SK-N-SH treated with all-trans-retinoic acid at 6 μM for 48 hours (cell line): ENCODE results near the gene ZNF683.
"Not testable (repeated sequence)": the region's sequence is repeated elsewhere in the genome, so short reads cannot be mapped to it uniquely, and the experiment has no call there.

Experiments used
- ATAC-seq: fragments of 200-7000 bp; cut with Tn5 transposase; 3 replicates; pipeline ENCODE4 v1.9.1; 2020; ENCODE audit warnings: mild to moderate bottlenecking, moderate library complexity
- ARNTL ChIP-seq: fragments of 450-650 bp; formaldehyde crosslinking; IDR thresholded peaks from 2 replicates; pipeline ENCODE4 v1.5.0; 2020; ENCODE audit warnings: low read depth, mild to moderate bottlenecking, moderate library complexity, borderline replicate concordance
- BACH2 ChIP-seq: fragments of 250-450 bp; sonication (Bioruptor Pico); IDR thresholded peaks from 2 replicates; pipeline ENCODE4 v1.9.0; 2021; ENCODE audit warnings: mild to moderate bottlenecking, borderline replicate concordance
- CSDC2 ChIP-seq: fragments of 250-450 bp; sonication (Bioruptor Pico); IDR thresholded peaks from 2 replicates; pipeline ENCODE4 v1.5.0; 2020; ENCODE audit warnings: mild to moderate bottlenecking, moderate library complexity
- ESRRG ChIP-seq: fragments of 250-450 bp; sonication (Bioruptor Pico); IDR thresholded peaks from 2 replicates; pipeline ENCODE4 v1.6.1; 2021; ENCODE audit warnings: mild to moderate bottlenecking
- GLIS3 ChIP-seq: fragments of 250-450 bp; sonication (Bioruptor Pico); IDR thresholded peaks from 2 replicates; pipeline ENCODE4 v1.5.0; 2020; ENCODE audit warnings: mild to moderate bottlenecking, moderate library complexity
- ISL1 ChIP-seq: fragments of 250-450 bp; sonication (Bioruptor Pico); IDR thresholded peaks from 2 replicates; pipeline ENCODE4 v2.1.2; 2022; ENCODE audit warnings: mild to moderate bottlenecking, moderate library complexity
- PPARA ChIP-seq: fragments of 250-450 bp; sonication (Bioruptor Pico); IDR thresholded peaks from 2 replicates; pipeline ENCODE4 v1.5.0; 2020; ENCODE audit warnings: mild to moderate bottlenecking, borderline replicate concordance
- RARB ChIP-seq: fragments of 250-450 bp; sonication (Bioruptor Pico); IDR thresholded peaks from 2 replicates; pipeline ENCODE4 v1.8.0; 2021; ENCODE audit warnings: mild to moderate bottlenecking, moderate library complexity
- TCF4 ChIP-seq: fragments of 250-450 bp; sonication (Bioruptor Pico); IDR thresholded peaks from 2 replicates; pipeline ENCODE4 v1.8.0; 2021; ENCODE audit warnings: mild to moderate bottlenecking, moderate library complexity, borderline replicate concordance
- TOX ChIP-seq: fragments of 250-450 bp; sonication (Bioruptor Pico); IDR thresholded peaks from 2 replicates; pipeline ENCODE4 v1.8.0; 2021; ENCODE audit warnings: mild to moderate bottlenecking, moderate library complexity, borderline replicate concordance
- ZFP30 ChIP-seq: fragments of 450-650 bp; formaldehyde crosslinking; IDR thresholded peaks from 2 replicates; pipeline ENCODE4 v1.5.0; 2022; ENCODE audit warnings: mild to moderate bottlenecking, moderate library complexity
- ZNF565 ChIP-seq: fragments of 450-650 bp; formaldehyde crosslinking; conservative IDR thresholded peaks from 2 replicates; pipeline ENCODE4 v1.5.0; 2020; ENCODE audit warnings: low read depth, mild to moderate bottlenecking, moderate library complexity
- TF ChIP-seq, protein P1 (sequence below): fragments of 250-450 bp; sonication (Bioruptor Pico); IDR thresholded peaks from 2 replicates; pipeline ENCODE4 v1.8.0; 2021; ENCODE audit warnings: low read depth, mild to moderate bottlenecking, moderate library complexity, borderline replicate concordance
- TF ChIP-seq, protein P2 (sequence below): fragments of 250-450 bp; sonication (Bioruptor Pico); IDR thresholded peaks from 2 replicates; pipeline ENCODE4 v1.5.1; 2021; ENCODE audit warnings: mild to moderate bottlenecking, moderate library complexity
- TF ChIP-seq, protein P3 (sequence below): fragments of 250-450 bp; sonication (Bioruptor Pico); IDR thresholded peaks from 2 replicates; pipeline ENCODE4 v1.8.0; 2020; ENCODE audit warnings: mild to moderate bottlenecking, moderate library complexity, borderline replicate concordance
- TF ChIP-seq, protein P4 (sequence below): fragments of 250-450 bp; sonication (Bioruptor Pico); IDR thresholded peaks from 2 replicates; pipeline ENCODE4 v1.5.0; 2020; ENCODE audit warnings: mild to moderate bottlenecking, moderate library complexity

The ZNF683 gene

DNA sequence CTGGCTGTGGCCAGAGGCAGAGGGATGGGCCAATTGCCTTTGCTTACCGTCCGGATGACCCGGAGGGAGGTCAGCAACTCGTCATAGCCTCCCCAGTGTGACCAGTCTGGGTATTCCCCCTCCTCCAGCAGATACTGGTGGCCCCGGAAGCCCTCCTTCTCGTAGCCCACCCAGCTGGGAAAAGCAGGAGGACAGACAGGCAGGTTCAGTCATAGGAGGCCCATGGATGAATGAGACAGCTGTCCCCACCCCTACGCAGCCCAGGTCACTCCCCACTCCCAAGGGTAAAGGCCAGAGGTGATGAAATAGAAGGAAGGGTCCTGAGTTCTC lies 35.4 kb downstream of the ZNF683 start:
- TF ChIP-seq PPARA (CRISPR knock-in tag) = no peak
- TF ChIP-seq GLIS3 = no peak
- TF ChIP-seq TCF4 (CRISPR knock-in tag) = no peak
- TF ChIP-seq ESRRG (CRISPR knock-in tag) = no peak
- TF ChIP-seq ARNTL (CRISPR knock-in tag) = no peak
- TF ChIP-seq BACH2 (CRISPR knock-in tag) = no peak
- TF ChIP-seq, protein P1, sequence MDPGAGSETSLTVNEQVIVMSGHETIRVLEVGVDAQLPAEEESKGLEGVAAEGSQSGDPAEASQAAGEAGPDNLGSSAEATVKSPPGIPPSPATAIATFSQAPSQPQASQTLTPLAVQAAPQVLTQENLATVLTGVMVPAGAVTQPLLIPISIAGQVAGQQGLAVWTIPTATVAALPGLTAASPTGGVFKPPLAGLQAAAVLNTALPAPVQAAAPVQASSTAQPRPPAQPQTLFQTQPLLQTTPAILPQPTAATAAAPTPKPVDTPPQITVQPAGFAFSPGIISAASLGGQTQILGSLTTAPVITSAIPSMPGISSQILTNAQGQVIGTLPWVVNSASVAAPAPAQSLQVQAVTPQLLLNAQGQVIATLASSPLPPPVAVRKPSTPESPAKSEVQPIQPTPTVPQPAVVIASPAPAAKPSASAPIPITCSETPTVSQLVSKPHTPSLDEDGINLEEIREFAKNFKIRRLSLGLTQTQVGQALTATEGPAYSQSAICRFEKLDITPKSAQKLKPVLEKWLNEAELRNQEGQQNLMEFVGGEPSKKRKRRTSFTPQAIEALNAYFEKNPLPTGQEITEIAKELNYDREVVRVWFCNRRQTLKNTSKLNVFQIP (CRISPR knock-in tag) = no peak
- TF ChIP-seq, protein P2, sequence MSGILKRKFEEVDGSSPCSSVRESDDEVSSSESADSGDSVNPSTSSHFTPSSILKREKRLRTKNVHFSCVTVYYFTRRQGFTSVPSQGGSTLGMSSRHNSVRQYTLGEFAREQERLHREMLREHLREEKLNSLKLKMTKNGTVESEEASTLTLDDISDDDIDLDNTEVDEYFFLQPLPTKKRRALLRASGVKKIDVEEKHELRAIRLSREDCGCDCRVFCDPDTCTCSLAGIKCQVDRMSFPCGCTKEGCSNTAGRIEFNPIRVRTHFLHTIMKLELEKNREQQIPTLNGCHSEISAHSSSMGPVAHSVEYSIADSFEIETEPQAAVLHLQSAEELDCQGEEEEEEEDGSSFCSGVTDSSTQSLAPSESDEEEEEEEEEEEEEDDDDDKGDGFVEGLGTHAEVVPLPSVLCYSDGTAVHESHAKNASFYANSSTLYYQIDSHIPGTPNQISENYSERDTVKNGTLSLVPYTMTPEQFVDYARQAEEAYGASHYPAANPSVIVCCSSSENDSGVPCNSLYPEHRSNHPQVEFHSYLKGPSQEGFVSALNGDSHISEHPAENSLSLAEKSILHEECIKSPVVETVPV = no peak
- no peak for TF ChIP-seq ISL1 (CRISPR knock-in tag)
- no peak for ATAC-seq

DNA sequence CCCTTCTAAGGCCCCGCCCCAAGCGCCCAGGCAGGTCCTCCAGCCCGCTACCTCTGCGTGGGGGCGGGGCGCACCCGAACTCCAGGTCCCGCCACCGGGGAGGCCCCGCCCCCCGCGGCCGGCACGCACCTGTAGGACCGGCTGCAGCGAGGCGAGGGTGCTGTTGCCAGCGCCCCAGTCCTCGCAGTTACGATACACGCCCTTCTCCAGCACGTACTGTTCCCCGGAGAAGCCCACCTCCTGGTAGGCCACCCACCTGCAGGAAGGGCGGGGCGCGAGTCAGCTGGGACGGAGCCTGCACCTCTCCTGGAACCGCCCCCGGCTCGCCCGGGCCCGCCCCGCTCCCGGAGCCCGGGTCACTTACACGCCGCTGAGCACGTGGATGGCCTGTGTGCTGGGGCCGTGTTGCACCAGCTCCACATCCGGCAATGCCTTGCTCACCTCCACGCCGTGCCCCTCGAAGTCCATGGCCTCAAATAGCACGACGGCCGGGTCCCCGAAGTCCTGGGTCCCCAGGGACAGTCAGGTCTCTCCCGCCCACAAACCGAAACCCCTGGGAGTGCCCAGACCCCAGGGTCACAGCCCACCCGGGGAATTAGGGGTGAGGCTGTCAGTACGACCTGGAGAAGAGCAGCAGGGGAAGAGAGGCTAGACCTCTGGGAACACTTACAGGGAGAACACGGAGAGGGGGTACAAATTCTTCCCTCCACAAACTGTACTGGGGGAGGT lies 35.9 kb downstream of the ZNF683 start:
- ATAC-seq = peak; percentile 62
- TF ChIP-seq, protein P1 (CRISPR knock-in tag) = no peak

DNA sequence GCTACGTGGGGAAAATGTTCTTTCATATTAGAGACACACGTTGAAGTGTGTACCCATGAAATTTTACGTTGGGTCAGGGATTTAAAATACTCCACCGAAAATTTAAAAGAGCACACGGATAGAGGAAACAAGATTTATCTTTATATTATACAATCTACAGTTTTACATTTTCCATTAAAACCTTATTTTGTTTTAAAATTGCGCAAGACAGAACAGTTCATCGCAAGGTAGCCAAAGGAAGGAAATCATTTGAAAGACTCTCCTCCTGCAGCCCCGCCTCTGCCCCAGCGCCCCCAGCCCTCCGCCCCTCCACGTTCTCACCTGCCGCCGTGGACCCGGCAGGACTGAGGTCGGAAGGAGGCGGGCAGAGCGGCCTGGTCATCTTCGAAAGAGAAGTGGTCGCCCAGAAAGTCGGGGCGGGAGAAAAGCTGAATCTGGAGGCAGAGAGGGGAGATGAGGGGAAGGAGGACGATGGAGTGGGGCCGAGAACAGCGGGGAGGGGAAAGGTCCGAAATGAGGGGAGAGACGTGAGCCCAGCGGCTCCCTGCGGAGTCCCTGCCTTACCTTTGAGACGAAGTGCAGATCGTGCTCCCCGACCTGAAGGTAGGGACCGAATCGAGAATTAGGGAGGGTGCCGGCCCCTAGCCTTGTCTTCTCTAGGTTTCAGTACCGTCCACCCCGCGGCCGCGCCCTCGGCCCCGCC lies 36.6 kb downstream of the ZNF683 start:
- peak; percentile 88 for ATAC-seq
- TF ChIP-seq TOX (CRISPR knock-in tag) (no peak), ZFP30 (no peak), BACH2 (CRISPR knock-in tag) (no peak), CSDC2 (CRISPR knock-in tag) (no peak), TCF4 (CRISPR knock-in tag) (no peak), PPARA (CRISPR knock-in tag) (no peak), GLIS3 (no peak), ZNF565 (CRISPR knock-in tag) (no peak), RARB (CRISPR knock-in tag) (no peak)
- TF ChIP-seq, protein P3, sequence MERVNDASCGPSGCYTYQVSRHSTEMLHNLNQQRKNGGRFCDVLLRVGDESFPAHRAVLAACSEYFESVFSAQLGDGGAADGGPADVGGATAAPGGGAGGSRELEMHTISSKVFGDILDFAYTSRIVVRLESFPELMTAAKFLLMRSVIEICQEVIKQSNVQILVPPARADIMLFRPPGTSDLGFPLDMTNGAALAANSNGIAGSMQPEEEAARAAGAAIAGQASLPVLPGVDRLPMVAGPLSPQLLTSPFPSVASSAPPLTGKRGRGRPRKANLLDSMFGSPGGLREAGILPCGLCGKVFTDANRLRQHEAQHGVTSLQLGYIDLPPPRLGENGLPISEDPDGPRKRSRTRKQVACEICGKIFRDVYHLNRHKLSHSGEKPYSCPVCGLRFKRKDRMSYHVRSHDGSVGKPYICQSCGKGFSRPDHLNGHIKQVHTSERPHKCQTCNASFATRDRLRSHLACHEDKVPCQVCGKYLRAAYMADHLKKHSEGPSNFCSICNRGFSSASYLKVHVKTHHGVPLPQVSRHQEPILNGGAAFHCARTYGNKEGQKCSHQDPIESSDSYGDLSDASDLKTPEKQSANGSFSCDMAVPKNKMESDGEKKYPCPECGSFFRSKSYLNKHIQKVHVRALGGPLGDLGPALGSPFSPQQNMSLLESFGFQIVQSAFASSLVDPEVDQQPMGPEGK = no peak
- TF ChIP-seq, protein P4, sequence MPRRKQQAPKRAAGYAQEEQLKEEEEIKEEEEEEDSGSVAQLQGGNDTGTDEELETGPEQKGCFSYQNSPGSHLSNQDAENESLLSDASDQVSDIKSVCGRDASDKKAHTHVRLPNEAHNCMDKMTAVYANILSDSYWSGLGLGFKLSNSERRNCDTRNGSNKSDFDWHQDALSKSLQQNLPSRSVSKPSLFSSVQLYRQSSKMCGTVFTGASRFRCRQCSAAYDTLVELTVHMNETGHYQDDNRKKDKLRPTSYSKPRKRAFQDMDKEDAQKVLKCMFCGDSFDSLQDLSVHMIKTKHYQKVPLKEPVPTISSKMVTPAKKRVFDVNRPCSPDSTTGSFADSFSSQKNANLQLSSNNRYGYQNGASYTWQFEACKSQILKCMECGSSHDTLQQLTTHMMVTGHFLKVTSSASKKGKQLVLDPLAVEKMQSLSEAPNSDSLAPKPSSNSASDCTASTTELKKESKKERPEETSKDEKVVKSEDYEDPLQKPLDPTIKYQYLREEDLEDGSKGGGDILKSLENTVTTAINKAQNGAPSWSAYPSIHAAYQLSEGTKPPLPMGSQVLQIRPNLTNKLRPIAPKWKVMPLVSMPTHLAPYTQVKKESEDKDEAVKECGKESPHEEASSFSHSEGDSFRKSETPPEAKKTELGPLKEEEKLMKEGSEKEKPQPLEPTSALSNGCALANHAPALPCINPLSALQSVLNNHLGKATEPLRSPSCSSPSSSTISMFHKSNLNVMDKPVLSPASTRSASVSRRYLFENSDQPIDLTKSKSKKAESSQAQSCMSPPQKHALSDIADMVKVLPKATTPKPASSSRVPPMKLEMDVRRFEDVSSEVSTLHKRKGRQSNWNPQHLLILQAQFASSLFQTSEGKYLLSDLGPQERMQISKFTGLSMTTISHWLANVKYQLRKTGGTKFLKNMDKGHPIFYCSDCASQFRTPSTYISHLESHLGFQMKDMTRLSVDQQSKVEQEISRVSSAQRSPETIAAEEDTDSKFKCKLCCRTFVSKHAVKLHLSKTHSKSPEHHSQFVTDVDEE (CRISPR knock-in tag) = no peak

DNA sequence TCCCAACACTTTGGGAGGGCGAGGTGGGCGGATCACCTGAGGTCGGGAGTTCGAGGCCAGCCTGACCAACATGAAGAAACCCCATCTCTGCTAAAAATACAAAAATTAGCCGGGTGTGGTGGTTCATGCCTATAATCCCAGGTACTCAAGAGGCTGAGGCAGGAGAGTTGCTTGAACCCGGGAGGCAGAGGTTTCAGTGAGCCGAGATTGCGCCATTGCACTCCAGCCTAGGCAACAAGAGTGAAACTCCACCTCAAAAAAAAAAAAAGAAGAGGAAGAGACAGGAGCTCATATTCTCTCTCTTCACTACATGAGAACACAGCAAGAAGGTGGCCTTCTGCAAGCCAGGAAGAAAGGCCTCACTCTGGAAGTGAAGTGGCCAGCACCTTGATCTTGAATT lies 39.2 kb downstream of the ZNF683 start:
- not testable (repeated sequence) for ATAC-seq
